SK-N-SH (cell line): Measurements from ENCODE around the gene RPL5. TPM values are rescaled to one million over a fixed set of nuclear protein-coding genes. Genes with fewer than 3 reads are reported as not detected.

Experiments
- CTCF ChIA-PET: fragments of 300-600, 350-600 bp; formaldehyde crosslinking; extraction: SDS; loops from one replicate; lab custom pipeline; 2021; lab: Yijun Ruan, JAX
- POLR2A ChIA-PET: fragments of 350-600 bp; sonication (Branson Sonifier 250); formaldehyde crosslinking; extraction: SDS; loops from one replicate; lab custom pipeline; 2020; ENCODE audit warnings: antibody characterized with exemption, inconsistent platforms; lab: Yijun Ruan, JAX
- DNase-seq: peaks from one replicate; pipeline ENCODE4 v3.0.0; 2012
- H2AFZ ChIP-seq: fragments of 200-600 bp; sonication (generic); 2 replicates; pipeline ENCODE4 v1.8.1; 2016; ENCODE audit warnings: antibody characterized with exemption, mild to moderate bottlenecking, low read depth
- H3F3A ChIP-seq: fragments of 200-600 bp; sonication (generic); replicated peaks from 2 replicates; pipeline ENCODE3; 2016; ENCODE audit warnings: antibody characterized with exemption, mild to moderate bottlenecking; ENCODE audit not compliant: insufficient read depth
- H3K27ac ChIP-seq, 2 experiments: fragments of 200-500 bp in 1 of 2; fragments of 200-600 bp in 1 of 2; sonication (Bioruptor generic) in 1 of 2; sonication (generic), shearing (Covaris generic) in 1 of 2; 2 replicates each; pipeline versions ENCODE4 v1.5.1 to v1.6.1; 2014 to 2016; ENCODE audit warnings: low read depth in 2 of 2, inconsistent platforms in 1 of 2, low read length in 1 of 2, mild to moderate bottlenecking in 1 of 2, mixed read lengths in 1 of 2
- H3K27me3 ChIP-seq: fragments of 200-600 bp; sonication (generic), shearing (Covaris generic); 2 replicates; pipeline ENCODE4 v1.6.1; 2016; ENCODE audit warnings: mixed run types; ENCODE audit not compliant: insufficient read depth
- H3K36me3 ChIP-seq, 2 experiments: fragments of 200-500 bp in 1 of 2; fragments of 200-600 bp in 1 of 2; sonication (Bioruptor generic) in 1 of 2; sonication (generic) in 1 of 2; replicated peaks in 1 of 2; 2 replicates each; pipeline versions ENCODE3 to v1.5.1; 2014 to 2016; ENCODE audit warnings: low read length in 1 of 2, mild to moderate bottlenecking in 1 of 2; ENCODE audit not compliant: insufficient read depth in 2 of 2, control insufficient read depth in 1 of 2
- H3K4me1 ChIP-seq, 2 experiments: fragments of 200-500 bp in 1 of 2; fragments of 200-600 bp in 1 of 2; sonication (Bioruptor generic) in 1 of 2; sonication (generic), shearing (Covaris generic) in 1 of 2; 2 replicates each; pipeline versions ENCODE4 v1.5.1 to v1.6.1; 2014 to 2016; ENCODE audit warnings: low read depth in 1 of 2, low read length in 1 of 2, mixed run types in 1 of 2; ENCODE audit not compliant: insufficient read depth in 2 of 2, control insufficient read depth in 1 of 2
- H3K4me2 ChIP-seq: fragments of 200-600 bp; sonication (generic), shearing (Covaris generic); 2 replicates; pipeline ENCODE4 v1.6.1; 2017; ENCODE audit warnings: mixed run types
- H3K4me3 ChIP-seq, 2 experiments: fragments of 200-500 bp in 1 of 2; fragments of 200-600 bp in 1 of 2; sonication (Bioruptor generic) in 1 of 2; sonication (generic), shearing (Covaris generic) in 1 of 2; 2 replicates each; pipeline versions ENCODE4 v1.5.1 to v1.8.1; 2014 to 2016; ENCODE audit warnings: low read depth in 2 of 2, inconsistent platforms in 1 of 2, low read length in 1 of 2, mild to moderate bottlenecking in 1 of 2, mixed read lengths in 1 of 2, moderate library complexity in 1 of 2
- H3K79me2 ChIP-seq: fragments of 200-600 bp; sonication (generic); 2 replicates; pipeline ENCODE4 v1.8.1; 2017; ENCODE audit warnings: mild to moderate bottlenecking; ENCODE audit not compliant: insufficient read depth
- H3K9ac ChIP-seq: fragments of 200-600 bp; sonication (generic); 2 replicates; pipeline ENCODE4 v1.6.1; 2017; ENCODE audit warnings: mixed run types
- H3K9me2 ChIP-seq: fragments of 200-600 bp; sonication (generic); 2 replicates; pipeline ENCODE4 v1.6.1; 2017; ENCODE audit warnings: mixed run types
- H3K9me3 ChIP-seq: fragments of 200-600 bp; sonication (generic); 2 replicates; pipeline ENCODE4 v1.6.1; 2017; ENCODE audit warnings: mixed run types, mild to moderate bottlenecking, moderate library complexity
- H4K20me1 ChIP-seq: fragments of 200-600 bp; sonication (generic); 2 replicates; pipeline ENCODE4 v1.6.1; 2017; ENCODE audit warnings: mild to moderate bottlenecking, mixed run types; ENCODE audit not compliant: insufficient read depth
- ELF1 ChIP-seq: IDR thresholded peaks from 2 replicates; pipeline ENCODE4 v1.4.0; 2012
- EP300 ChIP-seq, 2 experiments: IDR thresholded peaks; 2 replicates each; pipeline versions ENCODE4 v1.4.0 to v1.6.1; 2012; ENCODE audit warnings: borderline replicate concordance in 1 of 2, low read depth in 1 of 2, low read length in 1 of 2
- FOSL2 ChIP-seq: IDR thresholded peaks from 2 replicates; pipeline ENCODE4 v1.4.0; 2012; ENCODE audit warnings: low read depth, mild to moderate bottlenecking, moderate library complexity, borderline replicate concordance
- GABPA ChIP-seq: IDR thresholded peaks from 2 replicates; pipeline ENCODE4 v1.4.0; 2012; ENCODE audit warnings: low read depth, mild to moderate bottlenecking
- JUND ChIP-seq: IDR thresholded peaks from 2 replicates; pipeline ENCODE4 v1.4.0; 2012
- MEF2A ChIP-seq: IDR thresholded peaks from 2 replicates; pipeline ENCODE4 v1.4.0; 2012; ENCODE audit warnings: low read depth, borderline replicate concordance
- MXI1 ChIP-seq: IDR thresholded peaks from 2 replicates; pipeline ENCODE4 v1.6.1; 2012; ENCODE audit warnings: mild to moderate bottlenecking, low read depth, low read length, improper control_type of control experiment
- NFIC ChIP-seq: IDR thresholded peaks from 2 replicates; pipeline ENCODE4 v1.4.0; 2012; ENCODE audit warnings: borderline replicate concordance
- NRF1 ChIP-seq: IDR thresholded peaks from 2 replicates; pipeline ENCODE4 v1.6.1; 2012; ENCODE audit warnings: low read depth, mild to moderate bottlenecking, low read length
- POLR2AphosphoS5 ChIP-seq: IDR thresholded peaks from 2 replicates; pipeline ENCODE4 v1.6.1; 2012; ENCODE audit warnings: low read depth, low read length
- RCOR1 ChIP-seq: fragments of 150-350 bp; IDR thresholded peaks from 2 replicates; pipeline ENCODE4 v1.6.1; 2017; ENCODE audit warnings: antibody characterized with exemption, low read length
- SIN3A ChIP-seq: IDR thresholded peaks from 2 replicates; pipeline ENCODE4 v1.6.1; 2012; ENCODE audit warnings: low read depth, mild to moderate bottlenecking, low read length, moderate library complexity, borderline replicate concordance
- YY1 ChIP-seq: IDR thresholded peaks from 2 replicates; pipeline ENCODE4 v1.4.0; 2012; ENCODE audit warnings: low read depth, mild to moderate bottlenecking
- WGBS: methylation state at CpG from one replicate; pipeline ENCODE4 v1.1.6; 2017; ENCODE audit warnings: low lambda C conversion rate; 5-methylcytosine and 5-hydroxymethylcytosine counted together
- polyA plus RNA-seq, 3 experiments: library from polyadenylated mRNA; depleted of rRNA; stranded (reverse); fragments of >200 nt; gene quantifications; 2 replicates each; pipeline ENCODE4 v1.2.3, GENCODE V29; 2012
- TF ChIP-seq, protein P1 (sequence below): IDR thresholded peaks from 2 replicates; pipeline ENCODE4 v1.6.1; 2012; ENCODE audit warnings: mild to moderate bottlenecking, low read depth, low read length, moderate library complexity
- TF ChIP-seq, protein P2 (sequence below): IDR thresholded peaks from 2 replicates; pipeline ENCODE4; 2012

Gene RPL5
- polyA plus RNA-seq, 1 of the 3 experiments (the other 2 are of a cell fraction): 1,489 TPM

DNA sequence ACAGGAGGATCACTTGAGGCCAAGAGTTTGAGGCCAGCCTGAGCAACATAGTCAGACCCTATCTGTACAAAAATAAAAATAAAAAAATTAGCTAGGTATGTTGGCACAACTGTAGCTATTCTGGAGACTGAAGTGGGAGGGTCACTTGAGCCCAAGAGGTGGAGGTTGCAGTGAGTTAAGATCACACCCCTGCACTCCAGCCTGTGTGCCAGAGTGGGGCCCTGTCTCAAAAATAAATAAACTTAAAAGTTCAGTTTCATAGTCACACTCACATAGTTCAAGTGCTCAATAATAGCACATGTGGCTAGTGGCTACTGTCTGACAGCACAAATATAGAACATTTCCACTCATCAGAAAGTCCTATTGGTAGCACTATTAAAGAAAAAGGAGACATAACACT is 41.8 kb upstream of the RPL5 start (continued):
- TF ChIP-seq, protein P1, sequence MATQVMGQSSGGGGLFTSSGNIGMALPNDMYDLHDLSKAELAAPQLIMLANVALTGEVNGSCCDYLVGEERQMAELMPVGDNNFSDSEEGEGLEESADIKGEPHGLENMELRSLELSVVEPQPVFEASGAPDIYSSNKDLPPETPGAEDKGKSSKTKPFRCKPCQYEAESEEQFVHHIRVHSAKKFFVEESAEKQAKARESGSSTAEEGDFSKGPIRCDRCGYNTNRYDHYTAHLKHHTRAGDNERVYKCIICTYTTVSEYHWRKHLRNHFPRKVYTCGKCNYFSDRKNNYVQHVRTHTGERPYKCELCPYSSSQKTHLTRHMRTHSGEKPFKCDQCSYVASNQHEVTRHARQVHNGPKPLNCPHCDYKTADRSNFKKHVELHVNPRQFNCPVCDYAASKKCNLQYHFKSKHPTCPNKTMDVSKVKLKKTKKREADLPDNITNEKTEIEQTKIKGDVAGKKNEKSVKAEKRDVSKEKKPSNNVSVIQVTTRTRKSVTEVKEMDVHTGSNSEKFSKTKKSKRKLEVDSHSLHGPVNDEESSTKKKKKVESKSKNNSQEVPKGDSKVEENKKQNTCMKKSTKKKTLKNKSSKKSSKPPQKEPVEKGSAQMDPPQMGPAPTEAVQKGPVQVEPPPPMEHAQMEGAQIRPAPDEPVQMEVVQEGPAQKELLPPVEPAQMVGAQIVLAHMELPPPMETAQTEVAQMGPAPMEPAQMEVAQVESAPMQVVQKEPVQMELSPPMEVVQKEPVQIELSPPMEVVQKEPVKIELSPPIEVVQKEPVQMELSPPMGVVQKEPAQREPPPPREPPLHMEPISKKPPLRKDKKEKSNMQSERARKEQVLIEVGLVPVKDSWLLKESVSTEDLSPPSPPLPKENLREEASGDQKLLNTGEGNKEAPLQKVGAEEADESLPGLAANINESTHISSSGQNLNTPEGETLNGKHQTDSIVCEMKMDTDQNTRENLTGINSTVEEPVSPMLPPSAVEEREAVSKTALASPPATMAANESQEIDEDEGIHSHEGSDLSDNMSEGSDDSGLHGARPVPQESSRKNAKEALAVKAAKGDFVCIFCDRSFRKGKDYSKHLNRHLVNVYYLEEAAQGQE: no peak
- TF ChIP-seq ELF1 (no peak), FOSL2 (no peak), MXI1 (no peak)

DNA sequence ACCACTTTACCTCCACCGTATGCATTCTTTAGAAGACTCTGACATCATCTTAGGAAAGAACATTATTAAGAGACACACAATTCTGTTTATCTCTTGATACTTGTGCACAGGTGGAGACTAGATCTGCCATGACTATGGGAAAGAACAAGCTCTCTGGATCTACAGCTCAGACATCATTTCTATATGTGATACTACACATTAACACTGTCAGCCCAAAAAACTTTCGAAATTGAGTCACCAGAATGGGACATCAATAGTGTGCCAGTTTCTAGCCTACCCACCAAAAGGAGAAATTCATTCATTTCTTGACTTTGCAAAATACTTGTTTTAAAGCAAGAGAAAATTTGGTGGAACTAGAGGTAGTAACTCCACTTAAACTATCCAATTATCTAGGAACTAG is 41.0 kb upstream of the RPL5 start:
- no peak for DNase-seq
- no peak for TF ChIP-seq ELF1
- TF ChIP-seq POLR2AphosphoS5: no peak
- TF ChIP-seq NFIC: no peak
- no peak for TF ChIP-seq EP300 (IDR thresholded peaks at IDR 0.05; ENCODE audit: borderline replicate concordance in 1 of 2, low read depth in 1 of 2, low read length in 1 of 2)
- no peak for TF ChIP-seq YY1
- TF ChIP-seq, all 33 proteins: peak for 0
- Histone ChIP-seq H2AFZ (no peak overlapping the region), H3K79me2 (no peaks in the 10 kb centered on the region), H3K4me1 (no peaks in the 10 kb centered on the region), H3K27me3 (no peaks in the 10 kb centered on the region), H4K20me1 (no peaks in the 10 kb centered on the region), H3K27ac (no peak overlapping the region), H3K9me3 (no peaks in the 10 kb centered on the region), H3F3A (no peaks in the 10 kb centered on the region), H3K4me2 (no peak overlapping the region), H3K4me3 (no peak overlapping the region), H3K9ac (no peak overlapping the region), H3K36me3 (no peaks in the 10 kb centered on the region), H3K9me2 (no peaks in the 10 kb centered on the region)
- WGBS: 60% methylated on average over 2 of the region's 2 CpGs
- CTCF ChIA-PET: interaction anchor here (0.6 to 1.4 kb wide), 3 partner anchors 41 to 86 kb away, joined by 3 to 8 read pairs (median 3); partner anchors contain the start of gene RPL5
- POLR2A ChIA-PET: interaction anchor here (1.0 kb wide), 1 partner anchor 41 kb away, joined by 4 read pairs; the partner anchor contains the start of gene RPL5

DNA sequence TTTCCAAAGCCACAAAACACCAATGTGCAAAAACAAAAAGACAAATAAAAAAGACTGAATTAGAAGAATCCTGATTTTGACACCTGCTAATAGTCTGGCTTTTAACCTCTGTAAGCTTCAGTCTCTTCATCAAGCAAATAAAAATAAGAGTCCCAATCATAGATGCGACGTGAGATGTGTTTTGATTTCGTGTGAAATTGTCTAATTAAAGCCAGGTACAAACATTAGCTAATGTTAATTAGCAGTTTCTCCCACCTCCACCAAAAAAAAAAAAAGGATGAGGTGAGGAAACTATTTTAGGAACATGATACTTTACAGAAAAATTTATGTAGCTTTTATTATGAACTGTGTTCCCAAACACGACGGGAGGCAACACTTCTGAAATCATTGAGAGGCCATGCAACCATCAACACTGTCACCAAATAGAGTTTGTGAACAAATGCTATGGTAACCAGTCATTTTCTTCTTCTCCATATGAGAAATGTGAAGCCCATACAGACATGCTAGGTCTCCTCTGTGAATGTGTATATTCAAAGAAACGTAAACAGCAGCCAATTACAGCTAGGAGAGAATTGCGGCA is 40.3 kb upstream of the RPL5 start:
- Histone ChIP-seq H3K27me3 (no peaks in the 10 kb centered on the region), H3K4me3 (no peak overlapping the region), H3K9me3 (no peaks in the 10 kb centered on the region), H3K27ac (no peak overlapping the region), H3K9ac (no peak overlapping the region), H4K20me1 (no peaks in the 10 kb centered on the region), H3K36me3 (no peaks in the 10 kb centered on the region), H3K4me2 (no peak overlapping the region), H3K4me1 (no peaks in the 10 kb centered on the region), H3F3A (no peaks in the 10 kb centered on the region), H3K9me2 (no peaks in the 10 kb centered on the region), H2AFZ (no peak overlapping the region), H3K79me2 (no peaks in the 10 kb centered on the region)
- POLR2A ChIA-PET: interaction anchor here (1.0 kb wide), 1 partner anchor 41 kb away, joined by 4 read pairs; the partner anchor contains the start of gene RPL5
- DNase-seq: no peak
- CTCF ChIA-PET: interaction anchor here (0.6 to 1.4 kb wide), 5 partner anchors 40 to 95 kb away, joined by 3 to 8 read pairs (median 3); partner anchors contain the start of gene RPL5
- WGBS: 70% methylated on average over 7 of the region's 7 CpGs
- TF ChIP-seq, protein P2, sequence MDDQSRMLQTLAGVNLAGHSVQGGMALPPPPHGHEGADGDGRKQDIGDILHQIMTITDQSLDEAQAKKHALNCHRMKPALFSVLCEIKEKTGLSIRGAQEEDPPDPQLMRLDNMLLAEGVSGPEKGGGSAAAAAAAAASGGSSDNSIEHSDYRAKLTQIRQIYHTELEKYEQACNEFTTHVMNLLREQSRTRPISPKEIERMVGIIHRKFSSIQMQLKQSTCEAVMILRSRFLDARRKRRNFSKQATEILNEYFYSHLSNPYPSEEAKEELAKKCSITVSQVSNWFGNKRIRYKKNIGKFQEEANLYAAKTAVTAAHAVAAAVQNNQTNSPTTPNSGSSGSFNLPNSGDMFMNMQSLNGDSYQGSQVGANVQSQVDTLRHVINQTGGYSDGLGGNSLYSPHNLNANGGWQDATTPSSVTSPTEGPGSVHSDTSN: no peak
- TF ChIP-seq SIN3A: no peak
- no peak for TF ChIP-seq ELF1
- TF ChIP-seq, protein P1: no peak
- no peak for TF ChIP-seq RCOR1
- TF ChIP-seq NRF1: no peak
- TF ChIP-seq EP300 (IDR thresholded peaks at IDR 0.05; ENCODE audit: borderline replicate concordance in 1 of 2, low read depth in 1 of 2, low read length in 1 of 2): no peak
- no peak for TF ChIP-seq GABPA
- TF ChIP-seq JUND: no peak
- no peak for TF ChIP-seq POLR2AphosphoS5
- no peak for TF ChIP-seq MEF2A
- no peak for TF ChIP-seq YY1
